Bone marrow (tissue), 2 donors: Measurements from ENCODE around the gene GJA1.

Source experiments
- DNase-seq, 2 donors: peaks; one replicate each; lab custom pipeline; 2025; lab: John Stamatoyannopoulos, UW

The GJA1 gene

DNA sequence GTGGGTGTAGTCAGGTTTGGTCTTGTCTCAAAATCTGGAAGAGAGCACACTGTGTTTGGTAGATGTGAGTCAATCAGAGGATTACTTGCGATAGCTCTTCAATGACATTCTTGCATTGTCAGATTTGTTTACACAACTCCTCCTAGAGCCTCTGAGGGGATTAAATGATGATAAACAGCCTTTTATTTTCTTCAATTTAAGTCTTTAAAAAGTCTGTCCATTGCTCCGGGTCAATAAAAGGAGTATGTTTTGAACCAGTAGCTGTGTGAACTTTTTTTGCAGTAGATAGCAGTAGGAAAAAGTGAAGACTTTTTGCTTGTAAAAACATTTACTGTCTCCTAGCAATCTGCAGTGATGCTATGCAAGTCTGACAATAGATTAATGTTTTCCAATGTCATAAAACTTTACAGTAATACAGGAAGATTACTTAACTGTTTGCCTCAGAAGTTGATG, 49.9 kb downstream of the GJA1 start:
- no peak for DNase-seq

- no peak for DNase-seq
These were observed 56.1 kb downstream of the GJA1 start for GRCh38 chr6:121491576-121491975.

DNA sequence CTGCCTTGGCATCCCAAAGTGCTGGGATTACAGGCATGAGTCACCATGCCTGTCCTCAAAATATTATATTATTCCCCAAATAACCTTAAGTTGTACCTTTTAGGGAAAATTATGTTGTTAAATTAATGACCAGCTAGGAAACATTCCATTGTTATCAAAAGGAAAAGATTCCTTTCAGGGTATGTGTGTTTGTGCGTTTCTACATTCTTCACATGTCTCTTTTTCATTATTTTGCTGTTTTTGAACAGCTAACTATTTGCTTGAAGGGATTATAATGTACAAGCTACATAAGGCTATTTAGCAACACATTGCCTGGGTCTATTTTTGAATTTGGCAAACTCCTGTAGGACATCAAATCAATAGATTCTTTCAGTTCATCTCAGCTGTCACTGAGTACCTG, 57.1 kb downstream of the GJA1 start:
- DNase-seq: no peak

DNA sequence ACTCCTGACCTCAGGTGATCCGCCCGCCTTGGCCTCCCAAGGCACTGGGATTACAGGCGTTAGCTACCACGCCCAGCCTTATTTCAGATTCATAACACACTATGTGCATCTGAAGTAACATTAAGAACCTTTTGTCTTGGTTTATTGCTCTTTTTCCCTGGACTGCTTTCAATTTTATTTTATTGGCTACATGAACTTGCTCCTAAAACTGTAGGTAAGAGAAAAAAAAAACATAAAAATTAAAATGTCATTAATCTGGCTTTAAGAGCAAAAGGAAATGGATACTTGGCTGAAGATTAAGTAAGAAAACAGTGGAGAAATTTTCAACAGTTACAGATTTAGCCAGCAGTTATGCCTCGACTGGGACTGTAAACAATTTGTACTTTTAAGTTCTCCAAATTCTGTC, 62.5 kb downstream of the GJA1 start:
- no peak for DNase-seq

DNA sequence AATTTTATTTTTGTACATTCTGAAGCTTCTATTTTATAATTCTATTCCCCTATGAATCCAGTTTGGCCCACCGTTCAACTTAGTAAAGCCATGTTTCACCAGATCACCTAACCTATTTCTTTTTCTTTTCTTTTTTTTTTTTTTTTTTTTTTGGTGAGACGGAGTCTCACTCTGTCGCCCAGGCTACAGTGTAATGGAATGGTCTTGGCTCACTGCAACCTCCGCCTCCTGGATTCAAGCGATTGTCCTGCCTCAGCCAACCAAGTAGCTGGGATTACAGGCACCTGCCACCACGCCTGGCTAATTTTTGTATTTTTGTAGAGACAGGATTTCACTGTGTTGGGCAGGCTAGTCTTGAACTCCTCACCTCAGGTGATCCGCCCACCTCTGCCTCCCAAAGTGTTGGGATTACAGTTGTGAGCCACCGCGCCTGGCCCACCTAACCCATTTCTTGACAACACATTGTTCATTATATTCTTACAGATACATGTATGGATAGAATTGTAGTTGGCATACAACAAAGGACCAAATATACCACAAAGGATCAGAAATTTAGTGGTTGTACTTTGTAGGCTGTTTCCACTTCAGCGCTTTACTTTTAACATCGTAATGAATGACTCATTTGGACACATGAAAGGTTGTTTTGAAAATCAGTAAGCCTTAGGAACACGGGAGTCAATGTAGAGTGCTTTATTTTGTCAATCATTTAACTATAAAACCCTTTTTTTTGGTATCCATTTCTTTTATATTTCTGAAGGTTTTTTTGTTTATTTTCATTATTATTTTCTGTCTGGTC, 63.2 kb downstream of the GJA1 start:
- DNase-seq: no peak
